Left forelimb (tissue), 1 donor: ENCODE data around the gene LUC7L.
A peak's percentile ranks its signal among the peaks of the same experiment; 100 is the strongest.
"Not testable (repeated sequence)": the region's sequence is repeated elsewhere in the genome, so short reads cannot be mapped to it uniquely, and the experiment has no call there.

Experiments used
- DNase-seq: peaks from one replicate; pipeline ENCODE4 v3.0.0-alpha.2; 2018; ENCODE audit warnings: low spot score

LUC7L gene

GRCh38 chr16:228852-229730, at the start of gene LUC7L:
Gene LUC7L (minus strand): TSS chr16:229449. CDS start chr16:229339, 110 bp downstream.
- peak; percentile 96 for DNase-seq

GRCh38 chr16:278863-279366, 49.7 kb upstream of the LUC7L start:
- no peak for DNase-seq

GRCh38 chr16:276426-277077, 47.3 kb upstream of the LUC7L start:
- DNase-seq, result no peak

- DNase-seq, result no peak
Observed at GRCh38 chr16:275786-276232, 46.6 kb upstream of the LUC7L start, which contains the start of gene RGS11. Gene RGS11 (minus strand): TSS chr16:275944. CDS start chr16:275911, 33 bp downstream.

- no peak for DNase-seq
Observed at GRCh38 chr16:275041-275641, 45.9 kb upstream of the LUC7L start.

GRCh38 chr16:273547-274421, 44.5 kb upstream of the LUC7L start:
- DNase-seq, result no peak

GRCh38 chr16:272633-273546, 43.6 kb upstream of the LUC7L start:
- no peak for DNase-seq

- DNase-seq, result no peak
Observed at GRCh38 chr16:270381-271255, 41.4 kb upstream of the LUC7L start.

GRCh38 chr16:269061-269796, 40.0 kb upstream of the LUC7L start:
- no peak for DNase-seq

GRCh38 chr16:268141-269053, 39.1 kb upstream of the LUC7L start:
- DNase-seq, result no peak

GRCh38 chr16:267562-267961, 38.3 kb upstream of the LUC7L start:
- DNase-seq, result not testable (repeated sequence)

GRCh38 chr16:266258-267164, 37.3 kb upstream of the LUC7L start:
- no peak for DNase-seq

- no peak for DNase-seq
Observed at GRCh38 chr16:265711-266110, 36.5 kb upstream of the LUC7L start.

GRCh38 chr16:265002-265529, 35.8 kb upstream of the LUC7L start:
- no peak for DNase-seq

- no peak for DNase-seq
Observed at GRCh38 chr16:264440-264951, 35.2 kb upstream of the LUC7L start.

GRCh38 chr16:263944-264343, 34.7 kb upstream of the LUC7L start:
- DNase-seq, result no peak
